Endodermal cell (in vitro differentiated cells): Measurements from ENCODE around the gene RAB44. TPM values are rescaled to one million over a fixed set of nuclear protein-coding genes. Genes with fewer than 3 reads are reported as not detected.

ENCODE experiments used
- DNase-seq: peaks from one replicate; pipeline ENCODE4 v3.0.0-alpha.2; 2017
- H3K27ac ChIP-seq: 2 replicates; pipeline ENCODE4 v1.5.1; 2013; ENCODE audit warnings: mild to moderate bottlenecking, low read depth, low read length, moderate library complexity
- H3K27me3 ChIP-seq: 2 replicates; pipeline ENCODE4 v1.6.1; 2013; ENCODE audit warnings: mild to moderate bottlenecking, low read length, moderate library complexity; ENCODE audit not compliant: insufficient read depth, control insufficient read depth, poor library complexity, severe bottlenecking
- H3K36me3 ChIP-seq: 2 replicates; pipeline ENCODE4 v1.7.0; 2013; ENCODE audit warnings: mild to moderate bottlenecking, low read length, moderate library complexity; ENCODE audit not compliant: control insufficient read depth, insufficient read depth
- H3K4me1 ChIP-seq: one replicate; pipeline ENCODE4 v1.7.0; 2013; ENCODE audit warnings: low read length; ENCODE audit not compliant: control insufficient read depth, insufficient read depth
- H3K4me3 ChIP-seq: 2 replicates; pipeline ENCODE4 v1.5.1; 2013; ENCODE audit warnings: mild to moderate bottlenecking, low read length, moderate library complexity
- H3K9ac ChIP-seq: 2 replicates; pipeline ENCODE4 v1.6.1; 2013; ENCODE audit warnings: mild to moderate bottlenecking, low read length, moderate library complexity; ENCODE audit not compliant: poor library complexity, severe bottlenecking; ENCODE audit errors: extremely low read depth
- H3K9me3 ChIP-seq: 2 replicates; pipeline ENCODE4 v1.6.1; 2013; ENCODE audit warnings: mild to moderate bottlenecking, low read length, moderate library complexity; ENCODE audit not compliant: control insufficient read depth
- H3K27ac Mint-ChIP-seq: 2 replicates; pipeline ENCODE4 v1.8.0; 2020; ENCODE audit warnings: mixed read lengths
- H3K27me3 Mint-ChIP-seq: 2 replicates; pipeline ENCODE4 v1.8.0; 2021; ENCODE audit warnings: mild to moderate bottlenecking, mixed read lengths; ENCODE audit not compliant: insufficient read depth
- H3K36me3 Mint-ChIP-seq: 2 replicates; pipeline ENCODE4 v1.8.0; 2020; ENCODE audit warnings: low read depth, mixed read lengths
- H3K4me1 Mint-ChIP-seq: 2 replicates; pipeline ENCODE4 v1.8.0; 2020; ENCODE audit warnings: mixed read lengths
- H3K4me3 Mint-ChIP-seq: 2 replicates; pipeline ENCODE4 v1.8.0; 2020; ENCODE audit warnings: mild to moderate bottlenecking, moderate library complexity, mixed read lengths
- H3K9me3 Mint-ChIP-seq: 2 replicates; pipeline ENCODE4 v1.8.0; 2020; ENCODE audit warnings: mild to moderate bottlenecking, mixed read lengths
- CTCF ChIP-seq: fragments of 200-600 bp; sonication (generic); conservative IDR thresholded peaks from 2 replicates; pipeline ENCODE4 v1.5.0; 2021; ENCODE audit warnings: antibody characterized with exemption, mild to moderate bottlenecking
- WGBS, 2 experiments: methylation state at CpG; one replicate each; pipeline versions ENCODE4 v1.1.5 to v1.1.7; 2013; ENCODE audit warnings: missing lambda C conversion rate in 2 of 2, mixed read lengths in 1 of 2; ENCODE audit not compliant: insufficient coverage in 1 of 2, insufficient read length in 1 of 2; 5-methylcytosine and 5-hydroxymethylcytosine counted together
- total RNA-seq, 2 donors: library from RNA; stranded (reverse); fragmentation: NEBNext Ultra II Directional in 1 of 2; extraction: Animal tissue kit (Norgen Biotek cat#: 25700) in 1 of 2; gene quantifications; 2 replicates in 1 of 2; 3 replicates in 1 of 2; pipeline ENCODE4 v1.2.1, GENCODE V29; 2021

RAB44 gene
- total RNA-seq, 2 donors from 2014 or later: not detected

GRCh38 chr6:36754582-36755434 lies 57.2 kb downstream of the RAB44 start:
- H3K27me3 Mint-ChIP-seq: peaks cover 2% of the 10 kb centered on the region
- Histone ChIP-seq H3K27me3 (no peaks in the 10 kb centered on the region), H3K36me3 (no peaks in the 10 kb centered on the region), H3K9me3 (no peaks in the 10 kb centered on the region), H3K4me1 (no peaks in the 10 kb centered on the region), H3K27ac (peak overlapping the region; percentile 27), H3K4me3 (no peak overlapping the region), H3K9ac (no peak overlapping the region)
- no peak overlapping the region for H3K4me3 Mint-ChIP-seq
- 90 to 91% methylated on average over 4 to 9 of the region's 9 CpGs for WGBS, 2 experiments
- peaks cover 5% of the 10 kb centered on the region for H3K4me1 Mint-ChIP-seq
- no peak overlapping the region for H3K27ac Mint-ChIP-seq
- DNase-seq: no peak
- H3K36me3 Mint-ChIP-seq: no peaks in the 10 kb centered on the region
- H3K9me3 Mint-ChIP-seq: peaks cover 2% of the 10 kb centered on the region
- TF ChIP-seq CTCF: no peak

- Mint-ChIP-seq H3K4me1 (peaks cover 5% of the 10 kb centered on the region), H3K27me3 (peaks cover 2% of the 10 kb centered on the region), H3K9me3 (no peaks in the 10 kb centered on the region), H3K27ac (no peak overlapping the region), H3K4me3 (no peak overlapping the region), H3K36me3 (no peaks in the 10 kb centered on the region)
- Histone ChIP-seq H3K36me3 (no peaks in the 10 kb centered on the region), H3K9ac (no peak overlapping the region), H3K9me3 (no peaks in the 10 kb centered on the region), H3K27me3 (no peaks in the 10 kb centered on the region), H3K4me1 (no peaks in the 10 kb centered on the region), H3K4me3 (no peak overlapping the region), H3K27ac (no peak overlapping the region)
- DNase-seq: no peak
- WGBS, 2 experiments: 91 to 93% methylated on average over 15 to 19 of the region's 19 CpGs
- TF ChIP-seq CTCF: no peak
Observed at GRCh38 chr6:36755435-36756348, 58.1 kb downstream of the RAB44 start.

- Mint-ChIP-seq H3K36me3 (no peaks in the 10 kb centered on the region), H3K27ac (no peak overlapping the region), H3K9me3 (no peaks in the 10 kb centered on the region), H3K4me3 (no peak overlapping the region), H3K4me1 (peaks cover 7% of the 10 kb centered on the region), H3K27me3 (peaks cover 2% of the 10 kb centered on the region)
- WGBS, 2 experiments: 92 to 98% methylated on average over 5 to 8 of the region's 8 CpGs
- no peak for TF ChIP-seq CTCF
- Histone ChIP-seq H3K27me3 (no peaks in the 10 kb centered on the region), H3K4me1 (no peaks in the 10 kb centered on the region), H3K4me3 (no peak overlapping the region), H3K9me3 (no peaks in the 10 kb centered on the region), H3K9ac (no peak overlapping the region), H3K27ac (no peak overlapping the region), H3K36me3 (no peaks in the 10 kb centered on the region)
- DNase-seq: no peak
Observed at GRCh38 chr6:36756786-36757185, 59.2 kb downstream of the RAB44 start.
